ENCODE data around the gene TSEN2.

GRCh38 chr3:12527757-12528143, 43.5 kb downstream of the TSEN2 start:
- TF ChIP-seq CTCF (IDR thresholded peaks at IDR 0.05) (no peak), POLR2A (IDR thresholded peaks at IDR 0.05) (no peak), POLR2AphosphoS5 (IDR thresholded peaks at IDR 0.05) (no peak)
